Psoas muscle (tissue), 8 donors: ENCODE measurements around the gene CD47. TPM values are rescaled to one million over a fixed set of nuclear protein-coding genes. Genes with fewer than 3 reads are reported as not detected.

Source experiments
- ATAC-seq, 4 donors: fragments of 200-7000 bp; cut with Tn5 transposase; one replicate each; pipeline ENCODE4 v1.9.1; 2020; ENCODE audit warnings: moderate library complexity in 3 of 4, mild to moderate bottlenecking in 2 of 4
- DNase-seq, 2 donors: peaks; one replicate each; pipeline ENCODE4 v3.0.0-alpha.2; 2020
- H3K27ac ChIP-seq: fragments of 200-600 bp; one replicate; pipeline ENCODE4 v1.8.0; 2022
- H3K27me3 ChIP-seq, 3 donors: fragments of 200-600 bp in 1 of 3; one replicate each; pipeline versions ENCODE4 v1.6.1 to v1.8.0; 2013 to 2022; ENCODE audit warnings: low read length in 2 of 3, mild to moderate bottlenecking in 2 of 3, moderate library complexity in 1 of 3; ENCODE audit not compliant: insufficient read depth in 3 of 3
- H3K36me3 ChIP-seq, 2 donors: fragments of 200-600 bp in 1 of 2; one replicate each; pipeline versions ENCODE4 v1.6.1 to v1.8.0; 2013 to 2022; ENCODE audit warnings: low read depth in 1 of 2, mild to moderate bottlenecking in 1 of 2, moderate library complexity in 1 of 2; ENCODE audit not compliant: insufficient read depth in 1 of 2
- H3K4me1 ChIP-seq: fragments of 200-600 bp; one replicate; pipeline ENCODE4 v1.8.0; 2022
- H3K4me3 ChIP-seq: fragments of 200-600 bp; one replicate; pipeline ENCODE4 v1.8.0; 2022; ENCODE audit warnings: mild to moderate bottlenecking
- H3K9me3 ChIP-seq: fragments of 200-600 bp; one replicate; pipeline ENCODE4 v1.8.0; 2022
- CTCF ChIP-seq: fragments of 200-600 bp; IDR thresholded peaks from one replicate; pipeline ENCODE4 v1.8.0; 2022; ENCODE audit warnings: antibody characterized with exemption
- WGBS, 3 donors: extraction: QIAGEN DNeasy Blood & Tissue Kit; methylation state at CpG; one replicate each; pipeline versions ENCODE4 v1.1.6 to v1.1.7; 2013; 5-methylcytosine and 5-hydroxymethylcytosine counted together
- intact Hi-C, 2 donors: fragments of 100-400 bp; cut with DNase I; formaldehyde crosslinking; loops; one replicate each; pipeline versions ENCODE4 v1.11.0 to v1.14.2; 2022
- polyA plus RNA-seq, 3 donors: library from polyadenylated mRNA; stranded (reverse); fragments of 200-250 nt; gene quantifications; one replicate each; pipeline ENCODE4 v1.2.3, GENCODE V29; 2013
- total RNA-seq, 4 donors: library from RNA; stranded (reverse); fragmentation: NEBNext Ultra II Directional in 2 of 4; extraction: Animal tissue kit (Norgen Biotek cat#: 25700) in 2 of 4; gene quantifications; one replicate each; pipeline versions ENCODE4 v1.2.1 to v1.2.4, GENCODE V29; 2021 to 2023
- donor health status: healthy with polysubstance abuse.
- donor health status: DM: no; HTN: no; CAD: no; lungs with moderate emphysema.
- donor health status: Bipolar disorder and iron deficiency.
- donor health status: healthy.
- donor health status: DM: yes; HTN: yes; CAD: no.
- donor health status: DM: no; HTN: no; CAD: no.
- donor health status: DM: no; HTN: no; CAD: no.
- donor health status: DM: yes; HTN: yes; CAD: no.

CD47 gene
- total and polyA plus RNA-seq, 7 donors = 12.2 to 53.1 (median 16.6) TPM

GRCh38 chr3:108037770-108038169 is 53.1 kb downstream of the CD47 start:
- H3K4me3 ChIP-seq = no peak overlapping the region
- ATAC-seq (no peak), DNase-seq (no peak)
- no peak overlapping the region for H3K27ac ChIP-seq
- H3K27me3 ChIP-seq = no peaks in the 10 kb centered on the region
- TF ChIP-seq CTCF = no peak
- WGBS, 3 donors = 70 to 78% (median 74%) methylated on average over 3 of the region's 3 CpGs
- intact Hi-C loops = no loop called here
- no peaks in the 10 kb centered on the region for H3K4me1 ChIP-seq
- H3K9me3 ChIP-seq = no peaks in the 10 kb centered on the region
- H3K36me3 ChIP-seq = peaks cover 0 to 6% of the 10 kb centered on the region in 2 donors

DNA sequence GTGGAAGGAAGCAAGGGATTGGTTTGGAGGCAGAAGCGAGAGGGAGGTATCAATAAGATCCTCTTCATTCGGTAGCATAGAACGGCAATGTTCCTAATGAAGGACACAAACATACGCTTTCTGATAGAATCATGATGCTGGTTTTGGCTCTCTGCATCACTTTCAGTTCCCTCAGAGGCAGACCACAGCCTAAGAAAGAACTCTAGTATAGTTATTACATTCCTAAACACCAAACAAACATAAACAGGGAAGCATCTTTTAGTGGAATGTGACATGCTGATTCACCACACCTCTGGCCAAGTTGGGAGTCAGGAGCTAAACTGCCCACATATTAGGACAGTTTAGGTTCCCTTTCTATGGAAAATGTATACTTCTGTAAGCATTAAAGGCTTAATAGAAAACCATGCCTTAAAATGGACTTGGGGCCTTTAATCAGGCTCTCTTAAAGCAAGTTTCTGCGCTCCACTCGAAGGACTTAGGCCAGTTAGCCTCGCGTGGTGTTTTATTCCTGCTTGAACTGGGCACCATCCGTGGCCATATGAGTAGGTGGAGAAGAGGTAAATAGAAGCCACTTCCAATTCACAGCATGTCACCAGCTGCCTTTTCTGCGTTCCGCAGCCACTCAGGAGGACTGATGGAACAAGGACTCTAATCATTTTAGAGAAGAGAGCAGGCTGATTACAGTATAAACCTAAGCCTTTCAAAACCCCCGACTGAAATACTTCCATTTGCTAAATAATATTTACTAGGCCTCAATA is 53.7 kb downstream of the CD47 start:
- intact Hi-C loops = no loop called here
- Histone ChIP-seq H3K4me1 (no peaks in the 10 kb centered on the region), H3K9me3 (no peaks in the 10 kb centered on the region), H3K36me3 (peaks cover 0 to under 1% of the 10 kb centered on the region in 2 donors), H3K27ac (no peak overlapping the region), H3K4me3 (no peak overlapping the region), H3K27me3 (no peaks in the 10 kb centered on the region)
- 89 to 92% (median 91%) methylated on average over 12 of the region's 12 CpGs for WGBS, 3 donors
- DNase-seq (no peak), ATAC-seq (no peak)
- no peak for TF ChIP-seq CTCF

DNA sequence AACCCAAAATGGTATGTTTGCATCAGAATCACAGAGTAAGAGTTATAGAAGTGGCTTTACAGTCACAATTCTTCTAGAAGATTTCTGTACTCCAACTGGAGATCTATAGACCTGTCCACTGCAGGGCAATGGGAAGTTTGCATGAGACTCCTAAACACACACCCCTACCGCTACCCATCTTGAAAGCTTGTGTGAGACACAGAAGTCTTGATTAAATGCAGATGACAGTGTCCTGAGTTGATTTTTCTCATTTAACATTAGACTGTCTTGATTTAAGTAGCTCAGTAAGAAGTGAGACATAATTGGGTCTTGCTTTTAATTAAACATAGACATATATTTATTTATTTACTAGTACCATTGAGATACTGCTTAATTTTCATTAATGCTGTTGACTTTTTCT is 54.4 kb downstream of the CD47 start:
- no peak for TF ChIP-seq CTCF
- Histone ChIP-seq H3K9me3 (no peaks in the 10 kb centered on the region), H3K4me3 (no peak overlapping the region), H3K27me3 (no peaks in the 10 kb centered on the region), H3K27ac (no peak overlapping the region), H3K4me1 (no peaks in the 10 kb centered on the region), H3K36me3 (no peaks in the 10 kb centered on the region)
- no peak for DNase-seq
- intact Hi-C loops = no loop called here
- ATAC-seq = no peak
- WGBS, 3 donors = 95 to 100% (median 97%) methylated on average over 1 of the region's 1 CpG

DNA sequence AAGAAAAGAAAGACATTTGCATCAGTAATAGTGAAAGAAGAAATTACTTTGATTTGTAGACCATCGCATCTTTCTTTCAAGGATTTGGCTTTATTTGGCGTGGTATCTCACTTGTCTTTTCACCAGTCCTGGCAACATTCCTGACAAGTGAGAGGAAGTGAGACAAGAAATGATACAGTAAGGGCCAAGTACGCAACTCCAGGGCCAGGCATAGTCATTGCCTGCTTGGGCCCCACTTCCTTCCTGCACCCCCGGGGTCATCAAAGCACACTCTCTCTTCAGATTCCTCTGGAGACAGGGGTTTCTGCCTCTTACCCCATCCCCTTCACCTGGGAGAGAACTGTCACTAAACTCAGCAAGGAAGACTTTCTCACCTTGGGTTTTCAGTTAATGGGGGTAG is 55.1 kb downstream of the CD47 start:
- Histone ChIP-seq H3K36me3 (no peaks in the 10 kb centered on the region), H3K27ac (no peak overlapping the region), H3K9me3 (no peaks in the 10 kb centered on the region), H3K4me3 (no peak overlapping the region), H3K27me3 (no peaks in the 10 kb centered on the region), H3K4me1 (no peaks in the 10 kb centered on the region)
- intact Hi-C loops = no loop called here
- no peak for DNase-seq
- WGBS, 3 donors = 68 to 79% (median 78%) methylated on average over 4 of the region's 4 CpGs
- ATAC-seq = no peak
- no peak for TF ChIP-seq CTCF

DNA sequence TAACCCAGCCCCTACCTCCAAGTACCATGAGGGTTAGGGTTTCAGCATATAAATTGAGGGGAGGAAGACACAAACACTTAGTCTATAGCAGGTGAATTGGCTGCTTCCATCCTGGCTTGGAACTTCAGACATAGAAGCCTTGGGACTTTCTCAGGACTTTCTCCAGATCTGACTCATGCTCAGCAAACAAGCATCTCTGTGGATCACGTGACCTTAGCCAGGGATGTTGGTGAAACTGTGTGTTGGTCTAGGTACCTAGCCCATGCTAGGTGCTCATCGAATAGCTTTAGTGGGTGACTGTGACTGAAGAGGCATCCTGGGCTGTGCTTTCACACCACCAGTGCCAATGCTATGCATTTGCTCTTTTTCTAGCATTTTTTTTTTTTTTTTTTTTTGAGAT is 58.9 kb downstream of the CD47 start:
- Histone ChIP-seq H3K27ac (no peak overlapping the region), H3K27me3 (no peaks in the 10 kb centered on the region), H3K4me3 (no peak overlapping the region), H3K36me3 (no peaks in the 10 kb centered on the region), H3K4me1 (no peaks in the 10 kb centered on the region), H3K9me3 (no peaks in the 10 kb centered on the region)
- 90% methylated on average over 2 of the region's 2 CpGs for WGBS, 3 donors
- no peak for TF ChIP-seq CTCF
- no peak for ATAC-seq
- intact Hi-C loops = no loop called here
- no peak for DNase-seq
